Measurements from ENCODE around the gene DPP4. TPM values are rescaled to one million over a fixed set of nuclear protein-coding genes. Genes with fewer than 3 reads are reported as not detected.

The DPP4 gene
- polyA plus RNA-seq, 1 donor = 145 TPM

DNA sequence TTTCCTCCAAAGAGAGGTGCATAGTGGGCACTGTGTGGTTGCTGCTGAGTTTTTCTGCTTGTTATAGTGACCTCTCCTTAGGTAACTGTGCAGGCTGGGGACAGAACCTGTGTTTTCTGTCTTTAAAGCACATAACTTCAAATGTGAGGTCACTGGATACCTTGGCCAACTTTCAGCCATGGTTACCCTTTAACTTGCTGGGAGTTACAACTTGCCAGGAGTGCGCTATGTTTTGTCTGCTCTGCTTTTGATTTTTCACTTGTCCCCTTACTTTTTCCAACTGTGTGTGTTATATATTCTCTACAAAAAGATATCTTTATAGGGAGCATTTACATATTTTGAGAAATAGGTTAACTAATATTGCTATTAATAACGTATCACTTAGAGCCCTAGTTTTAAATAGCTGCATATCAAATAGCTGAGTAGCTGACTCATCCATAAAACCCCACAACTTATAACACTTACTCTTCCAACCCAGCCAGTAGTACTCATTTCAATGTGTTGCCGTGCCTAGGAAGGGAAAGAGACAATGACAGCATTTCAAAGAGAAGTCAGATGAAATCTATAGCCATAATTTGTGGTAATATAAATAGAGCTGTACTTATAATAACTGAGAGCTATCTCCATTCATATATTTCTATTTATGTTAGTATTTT lies 51.6 kb downstream of the DPP4 start:
- peaks cover 2% of the 10 kb centered on the region for H3K4me1 ChIP-seq (ENCODE audit: control insufficient read depth, insufficient read depth, low read length)
- no peak overlapping the region for H3K27ac ChIP-seq (ENCODE audit: low read length)
- H3K27me3 ChIP-seq (ENCODE audit: control insufficient read depth, insufficient read depth, low read length) = no peaks in the 10 kb centered on the region
- H3K4me3 ChIP-seq (ENCODE audit: low read length) = no peak overlapping the region
- WGBS (ENCODE audit: insufficient coverage, low lambda C conversion rate) = 92% methylated on average over 2 of the region's 3 CpGs
- no peaks in the 10 kb centered on the region for H3K9me3 ChIP-seq (ENCODE audit: control insufficient read depth, low read depth, low read length)
- DNase-seq = no peak
- peaks cover 53% of the 10 kb centered on the region for H3K36me3 ChIP-seq (ENCODE audit: control insufficient read depth, insufficient read depth, low read length)

DNA sequence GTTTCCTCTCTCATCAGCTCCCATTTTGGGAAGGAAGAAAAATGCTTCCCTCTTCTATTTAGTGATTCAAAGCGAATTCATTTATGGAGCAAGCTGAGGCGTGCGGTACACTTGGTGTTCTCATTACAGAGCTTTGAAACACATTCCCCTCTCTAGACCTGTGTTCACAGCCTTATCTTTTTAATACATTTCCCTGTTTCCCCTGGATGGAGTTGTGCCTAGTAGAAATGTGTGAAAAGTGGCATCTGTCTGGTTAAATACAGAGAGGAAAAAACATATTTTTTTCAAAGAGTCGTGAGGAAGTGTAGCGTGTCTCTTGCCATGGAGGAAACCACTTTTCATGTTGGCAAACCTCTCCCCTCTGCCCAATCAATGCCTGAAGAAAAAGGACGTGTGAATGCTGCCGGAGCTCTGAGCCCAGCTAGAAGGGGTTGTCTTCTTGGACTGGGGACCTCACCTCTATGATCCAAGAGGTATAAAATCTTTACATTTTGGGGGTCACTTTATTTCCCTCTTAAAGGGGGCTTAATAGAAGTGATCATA lies 52.4 kb downstream of the DPP4 start:
- no peak for DNase-seq
- no peaks in the 10 kb centered on the region for H3K27me3 ChIP-seq (ENCODE audit: control insufficient read depth, insufficient read depth, low read length)
- no CpG with 5 or more reads among the region's 7 CpGs for WGBS (ENCODE audit: insufficient coverage, low lambda C conversion rate)
- no peak overlapping the region for H3K27ac ChIP-seq (ENCODE audit: low read length)
- no peak overlapping the region for H3K4me3 ChIP-seq (ENCODE audit: low read length)
- H3K36me3 ChIP-seq (ENCODE audit: control insufficient read depth, insufficient read depth, low read length) = peaks cover 59% of the 10 kb centered on the region
- H3K4me1 ChIP-seq (ENCODE audit: control insufficient read depth, insufficient read depth, low read length) = no peaks in the 10 kb centered on the region
- no peaks in the 10 kb centered on the region for H3K9me3 ChIP-seq (ENCODE audit: control insufficient read depth, low read depth, low read length)

DNA sequence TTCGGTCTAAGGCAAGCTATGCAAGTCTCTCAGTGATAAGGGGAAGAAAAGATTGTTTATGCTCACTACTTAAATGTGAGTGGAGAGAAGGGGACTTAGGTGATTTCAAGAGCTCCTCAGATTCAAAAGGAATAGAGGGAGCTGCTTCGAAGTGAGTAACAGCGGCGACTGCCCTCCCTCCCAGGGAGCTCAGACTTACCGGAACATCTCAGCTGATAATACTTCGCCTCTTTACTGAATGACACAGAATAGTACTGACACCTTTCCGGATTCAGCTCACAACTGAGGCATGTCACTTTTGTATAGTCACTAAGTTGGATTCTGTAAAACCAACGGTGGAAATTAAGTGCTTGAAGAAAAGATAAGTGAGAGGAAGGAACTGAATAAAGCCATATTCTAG lies 55.5 kb downstream of the DPP4 start:
- 76% methylated on average over 5 of the region's 8 CpGs for WGBS (ENCODE audit: insufficient coverage, low lambda C conversion rate)
- Histone ChIP-seq H3K27ac (ENCODE audit: low read length) (no peak overlapping the region), H3K36me3 (ENCODE audit: control insufficient read depth, insufficient read depth, low read length) (peaks cover 47% of the 10 kb centered on the region), H3K9me3 (ENCODE audit: control insufficient read depth, low read depth, low read length) (no peaks in the 10 kb centered on the region), H3K27me3 (ENCODE audit: control insufficient read depth, insufficient read depth, low read length) (no peaks in the 10 kb centered on the region), H3K4me1 (ENCODE audit: control insufficient read depth, insufficient read depth, low read length) (no peaks in the 10 kb centered on the region), H3K4me3 (ENCODE audit: low read length) (no peak overlapping the region)
- no peak for DNase-seq

DNA sequence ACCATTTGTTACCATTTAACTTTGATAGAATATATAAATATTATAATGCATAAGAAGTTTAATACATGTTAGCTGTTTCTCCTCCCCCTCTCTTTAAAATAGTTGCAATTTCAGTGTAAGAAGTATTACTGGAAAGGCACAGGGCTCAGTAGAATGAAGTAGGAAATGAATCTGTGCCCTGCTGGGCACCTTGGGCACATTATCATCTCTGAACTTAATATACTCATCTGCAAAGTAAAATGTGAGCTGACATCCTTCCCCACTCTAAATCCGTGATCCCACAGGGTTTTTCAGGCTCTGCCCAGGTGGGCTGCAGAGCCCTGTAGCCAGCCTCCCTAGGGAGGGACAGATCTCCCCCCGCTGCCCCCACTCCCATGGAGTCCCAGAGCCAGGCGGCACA lies 56.8 kb downstream of the DPP4 start:
- H3K27ac ChIP-seq (ENCODE audit: low read length) = no peak overlapping the region
- DNase-seq = no peak
- H3K36me3 ChIP-seq (ENCODE audit: control insufficient read depth, insufficient read depth, low read length) = peaks cover 42% of the 10 kb centered on the region
- H3K4me1 ChIP-seq (ENCODE audit: control insufficient read depth, insufficient read depth, low read length) = no peaks in the 10 kb centered on the region
- H3K27me3 ChIP-seq (ENCODE audit: control insufficient read depth, insufficient read depth, low read length) = no peaks in the 10 kb centered on the region
- H3K4me3 ChIP-seq (ENCODE audit: low read length) = no peak overlapping the region
- WGBS (ENCODE audit: insufficient coverage, low lambda C conversion rate) = no CpG with 5 or more reads among the region's 3 CpGs
- no peaks in the 10 kb centered on the region for H3K9me3 ChIP-seq (ENCODE audit: control insufficient read depth, low read depth, low read length)

DNA sequence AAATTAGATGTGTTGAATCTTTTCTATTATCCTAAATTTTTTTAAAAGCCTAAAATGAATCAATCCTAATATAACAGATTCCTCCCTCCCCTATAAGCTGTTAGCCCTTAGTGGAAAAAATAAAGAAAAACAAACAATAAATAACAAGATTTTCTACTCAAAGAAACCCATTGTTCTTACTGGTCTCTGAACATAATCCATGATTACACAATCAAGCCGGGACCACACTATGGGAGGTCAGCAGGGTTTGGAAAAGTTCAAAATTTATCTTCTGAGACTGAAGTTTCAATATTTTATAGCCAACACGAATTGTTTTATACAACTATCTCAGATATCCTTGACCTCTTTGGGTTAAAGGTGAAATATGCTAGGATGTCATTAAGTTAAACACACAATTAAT lies 57.9 kb downstream of the DPP4 start:
- Histone ChIP-seq H3K36me3 (ENCODE audit: control insufficient read depth, insufficient read depth, low read length) (peaks cover 40% of the 10 kb centered on the region), H3K27ac (ENCODE audit: low read length) (no peak overlapping the region), H3K27me3 (ENCODE audit: control insufficient read depth, insufficient read depth, low read length) (no peaks in the 10 kb centered on the region), H3K4me3 (ENCODE audit: low read length) (no peak overlapping the region), H3K4me1 (ENCODE audit: control insufficient read depth, insufficient read depth, low read length) (no peaks in the 10 kb centered on the region), H3K9me3 (ENCODE audit: control insufficient read depth, low read depth, low read length) (no peaks in the 10 kb centered on the region)
- DNase-seq = no peak
- 20% methylated on average over 1 of the region's 2 CpGs for WGBS (ENCODE audit: insufficient coverage, low lambda C conversion rate)

DNA sequence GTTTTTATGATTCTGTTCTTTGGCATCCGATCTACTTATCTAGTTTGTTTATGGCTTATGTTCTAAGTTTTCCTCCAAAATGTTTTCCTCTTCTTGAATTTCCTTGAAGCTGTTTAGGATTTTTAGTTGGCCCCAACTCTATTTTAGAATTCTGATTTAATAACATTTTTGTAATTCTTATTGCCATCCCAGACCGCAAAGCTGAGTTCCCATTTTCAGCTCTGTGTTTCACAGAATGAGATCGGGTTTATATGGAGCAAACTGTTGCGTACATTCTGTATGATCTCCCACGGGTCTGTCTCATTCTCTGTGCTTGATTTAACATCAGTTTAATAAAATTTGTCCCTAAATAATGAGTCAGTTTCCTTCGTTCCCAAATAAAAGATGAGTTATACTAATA lies 59.3 kb downstream of the DPP4 start:
- Histone ChIP-seq H3K4me1 (ENCODE audit: control insufficient read depth, insufficient read depth, low read length) (no peaks in the 10 kb centered on the region), H3K27me3 (ENCODE audit: control insufficient read depth, insufficient read depth, low read length) (no peaks in the 10 kb centered on the region), H3K36me3 (ENCODE audit: control insufficient read depth, insufficient read depth, low read length) (peaks cover 41% of the 10 kb centered on the region), H3K27ac (ENCODE audit: low read length) (no peak overlapping the region), H3K9me3 (ENCODE audit: control insufficient read depth, low read depth, low read length) (no peaks in the 10 kb centered on the region), H3K4me3 (ENCODE audit: low read length) (no peak overlapping the region)
- no peak for DNase-seq
- WGBS (ENCODE audit: insufficient coverage, low lambda C conversion rate) = 79% methylated on average over 5 of the region's 6 CpGs

DNA sequence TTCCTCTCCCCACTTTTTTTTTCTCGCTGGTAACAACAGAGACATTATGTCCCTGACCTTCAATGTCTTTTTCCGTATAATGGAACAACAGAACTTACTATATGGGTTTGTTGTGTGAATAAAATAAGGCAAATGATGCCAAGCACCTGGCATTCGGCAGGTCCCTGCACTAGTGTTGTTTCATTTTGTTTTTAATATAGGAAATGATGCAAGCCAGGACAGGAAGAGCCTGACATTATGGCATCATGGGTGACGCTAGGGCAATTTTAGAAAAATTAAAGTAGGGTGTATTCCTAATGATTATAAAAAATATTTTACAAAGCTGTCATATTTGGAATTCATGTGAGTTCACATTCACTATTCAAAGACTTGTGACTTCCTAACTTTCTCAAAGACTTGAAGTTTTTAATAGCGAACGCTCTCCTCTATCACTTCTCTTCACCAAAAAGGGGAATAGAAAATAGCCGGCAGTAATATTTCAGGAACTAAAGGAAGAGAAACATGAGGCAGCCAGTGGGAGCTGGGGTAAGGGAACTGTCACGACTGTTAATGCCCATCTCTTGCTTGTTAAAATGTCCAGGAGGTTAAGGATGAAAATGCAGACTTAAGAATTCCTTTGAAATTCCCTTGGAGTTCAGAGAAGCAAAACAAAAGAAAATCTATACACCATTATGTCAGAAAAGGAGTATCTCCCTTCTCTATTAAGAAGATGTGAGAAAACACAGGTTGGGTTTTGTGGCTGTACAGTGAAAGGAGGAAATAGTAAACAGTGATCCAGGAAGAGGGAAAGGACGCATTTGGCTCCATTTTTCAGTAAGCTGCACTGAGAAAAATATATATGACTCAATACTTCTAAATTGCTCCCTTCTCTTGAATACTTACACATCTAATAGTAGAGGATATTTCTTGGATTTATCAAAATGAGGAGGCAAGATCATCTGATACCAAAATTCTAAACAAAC lies 60.2 kb downstream of the DPP4 start:
- WGBS (ENCODE audit: insufficient coverage, low lambda C conversion rate) = 83% methylated on average over 1 of the region's 9 CpGs
- no peaks in the 10 kb centered on the region for H3K27me3 ChIP-seq (ENCODE audit: control insufficient read depth, insufficient read depth, low read length)
- no peaks in the 10 kb centered on the region for H3K9me3 ChIP-seq (ENCODE audit: control insufficient read depth, low read depth, low read length)
- DNase-seq = no peak
- no peaks in the 10 kb centered on the region for H3K4me1 ChIP-seq (ENCODE audit: control insufficient read depth, insufficient read depth, low read length)
- no peak overlapping the region for H3K4me3 ChIP-seq (ENCODE audit: low read length)
- H3K27ac ChIP-seq (ENCODE audit: low read length) = no peak overlapping the region
- peaks cover 41% of the 10 kb centered on the region for H3K36me3 ChIP-seq (ENCODE audit: control insufficient read depth, insufficient read depth, low read length)

DNA sequence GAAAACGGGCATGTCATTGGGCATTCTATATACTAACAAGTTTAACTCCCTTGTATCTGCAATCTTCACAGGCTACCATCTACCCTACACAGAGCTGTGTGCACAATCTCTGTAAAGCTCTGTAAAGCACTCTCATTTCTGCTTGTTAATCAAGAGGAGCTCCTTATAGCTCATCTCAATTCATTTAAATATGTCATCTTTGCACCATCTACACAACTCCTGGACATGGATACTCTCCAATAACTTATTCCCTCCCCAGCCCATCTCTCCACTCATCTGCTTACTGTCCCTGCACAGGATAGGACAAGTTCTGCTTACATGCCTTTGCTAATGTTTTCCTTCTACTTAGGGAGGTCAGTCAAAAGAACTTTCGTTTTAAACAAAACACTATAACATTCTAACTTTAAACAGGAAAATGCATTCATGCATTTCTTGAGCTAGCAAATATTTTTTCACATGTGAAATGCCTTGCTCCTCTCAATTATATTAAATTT lies 61.4 kb downstream of the DPP4 start:
- H3K27me3 ChIP-seq (ENCODE audit: control insufficient read depth, insufficient read depth, low read length) = no peaks in the 10 kb centered on the region
- no peaks in the 10 kb centered on the region for H3K9me3 ChIP-seq (ENCODE audit: control insufficient read depth, low read depth, low read length)
- H3K4me1 ChIP-seq (ENCODE audit: control insufficient read depth, insufficient read depth, low read length) = no peaks in the 10 kb centered on the region
- peaks cover 38% of the 10 kb centered on the region for H3K36me3 ChIP-seq (ENCODE audit: control insufficient read depth, insufficient read depth, low read length)
- H3K4me3 ChIP-seq (ENCODE audit: low read length) = no peak overlapping the region
- 20% methylated on average over 1 of the region's 2 CpGs for WGBS (ENCODE audit: insufficient coverage, low lambda C conversion rate)
- no peak for DNase-seq
- H3K27ac ChIP-seq (ENCODE audit: low read length) = no peak overlapping the region

DNA sequence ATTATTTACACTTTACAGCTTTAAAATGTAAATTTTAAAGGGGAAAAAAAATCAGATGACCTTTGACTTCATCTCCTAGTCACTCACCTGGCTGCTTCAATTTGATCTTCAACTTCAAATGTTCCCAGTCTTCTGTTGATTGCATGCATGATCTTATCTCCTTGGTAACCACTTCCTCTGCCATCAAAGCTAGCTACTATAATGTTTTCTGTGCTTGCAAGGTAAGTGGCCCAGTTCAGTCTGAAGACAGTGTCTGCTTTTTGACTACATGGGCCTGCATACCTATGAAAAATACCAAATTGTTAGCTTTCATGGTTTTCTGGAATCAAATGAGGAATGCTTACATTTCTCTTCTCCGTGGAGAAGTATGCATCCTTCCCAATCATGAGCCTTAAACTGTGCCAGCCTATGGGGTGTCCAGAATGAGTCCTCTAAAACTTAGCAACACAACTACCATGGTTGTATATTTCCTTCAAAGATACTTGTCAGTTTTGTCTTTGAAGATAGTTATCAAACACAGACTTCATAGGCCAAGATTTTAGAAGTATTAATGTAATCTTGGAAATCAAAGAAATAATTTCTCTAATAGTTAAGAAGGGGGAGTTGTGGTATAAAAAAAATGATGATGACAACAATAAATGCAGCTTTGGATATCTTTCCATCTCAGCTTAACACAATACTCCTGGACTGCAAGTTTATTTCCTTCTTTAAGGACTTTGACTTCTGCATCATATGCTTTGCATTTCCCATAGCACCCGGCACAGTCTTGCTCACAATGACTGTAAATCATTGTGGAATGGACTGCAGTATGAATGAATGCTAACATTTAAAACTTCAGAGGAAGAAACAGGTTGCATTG lies 62.1 kb downstream of the DPP4 start:
- Histone ChIP-seq H3K36me3 (ENCODE audit: control insufficient read depth, insufficient read depth, low read length) (peaks cover 33% of the 10 kb centered on the region), H3K27me3 (ENCODE audit: control insufficient read depth, insufficient read depth, low read length) (no peaks in the 10 kb centered on the region), H3K27ac (ENCODE audit: low read length) (no peak overlapping the region), H3K9me3 (ENCODE audit: control insufficient read depth, low read depth, low read length) (no peaks in the 10 kb centered on the region), H3K4me1 (ENCODE audit: control insufficient read depth, insufficient read depth, low read length) (no peaks in the 10 kb centered on the region), H3K4me3 (ENCODE audit: low read length) (no peak overlapping the region)
- DNase-seq = peak; percentile 45 to 78
- WGBS (ENCODE audit: insufficient coverage, low lambda C conversion rate) = no CpG with 5 or more reads among the region's 2 CpGs

DNA sequence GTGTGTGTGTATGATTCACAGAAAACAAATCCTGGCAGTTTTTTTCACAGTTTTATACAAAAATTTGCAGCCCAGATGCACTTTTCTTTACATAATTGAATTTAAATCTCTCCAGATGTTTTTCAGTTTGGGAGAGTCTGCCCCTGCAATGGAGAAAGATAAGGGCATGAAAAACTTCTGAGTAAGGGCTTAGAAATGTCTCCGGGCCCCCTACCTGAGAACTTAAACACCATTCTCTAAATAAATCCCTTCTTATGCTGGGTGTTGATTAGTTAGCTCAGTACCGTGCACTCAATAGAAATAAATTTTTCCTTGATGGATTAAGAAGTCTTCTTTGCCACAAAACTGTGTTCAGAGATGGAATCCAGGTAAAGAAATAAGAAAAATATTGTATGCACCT lies 64.5 kb downstream of the DPP4 start:
- H3K36me3 ChIP-seq (ENCODE audit: control insufficient read depth, insufficient read depth, low read length) = peaks cover 34% of the 10 kb centered on the region
- H3K27ac ChIP-seq (ENCODE audit: low read length) = no peak overlapping the region
- H3K27me3 ChIP-seq (ENCODE audit: control insufficient read depth, insufficient read depth, low read length) = no peaks in the 10 kb centered on the region
- H3K9me3 ChIP-seq (ENCODE audit: control insufficient read depth, low read depth, low read length) = no peaks in the 10 kb centered on the region
- H3K4me1 ChIP-seq (ENCODE audit: control insufficient read depth, insufficient read depth, low read length) = no peaks in the 10 kb centered on the region
- no CpG with 5 or more reads among the region's 2 CpGs for WGBS (ENCODE audit: insufficient coverage, low lambda C conversion rate)
- no peak for DNase-seq
- no peak overlapping the region for H3K4me3 ChIP-seq (ENCODE audit: low read length)

Data from large intestine (tissue), 3 donors.